Measurements from ENCODE around the gene SP5.
"Not testable (repeated sequence)": the region's sequence is repeated elsewhere in the genome, so short reads cannot be mapped to it uniquely, and the experiment has no call there.

SP5 gene

DNA sequence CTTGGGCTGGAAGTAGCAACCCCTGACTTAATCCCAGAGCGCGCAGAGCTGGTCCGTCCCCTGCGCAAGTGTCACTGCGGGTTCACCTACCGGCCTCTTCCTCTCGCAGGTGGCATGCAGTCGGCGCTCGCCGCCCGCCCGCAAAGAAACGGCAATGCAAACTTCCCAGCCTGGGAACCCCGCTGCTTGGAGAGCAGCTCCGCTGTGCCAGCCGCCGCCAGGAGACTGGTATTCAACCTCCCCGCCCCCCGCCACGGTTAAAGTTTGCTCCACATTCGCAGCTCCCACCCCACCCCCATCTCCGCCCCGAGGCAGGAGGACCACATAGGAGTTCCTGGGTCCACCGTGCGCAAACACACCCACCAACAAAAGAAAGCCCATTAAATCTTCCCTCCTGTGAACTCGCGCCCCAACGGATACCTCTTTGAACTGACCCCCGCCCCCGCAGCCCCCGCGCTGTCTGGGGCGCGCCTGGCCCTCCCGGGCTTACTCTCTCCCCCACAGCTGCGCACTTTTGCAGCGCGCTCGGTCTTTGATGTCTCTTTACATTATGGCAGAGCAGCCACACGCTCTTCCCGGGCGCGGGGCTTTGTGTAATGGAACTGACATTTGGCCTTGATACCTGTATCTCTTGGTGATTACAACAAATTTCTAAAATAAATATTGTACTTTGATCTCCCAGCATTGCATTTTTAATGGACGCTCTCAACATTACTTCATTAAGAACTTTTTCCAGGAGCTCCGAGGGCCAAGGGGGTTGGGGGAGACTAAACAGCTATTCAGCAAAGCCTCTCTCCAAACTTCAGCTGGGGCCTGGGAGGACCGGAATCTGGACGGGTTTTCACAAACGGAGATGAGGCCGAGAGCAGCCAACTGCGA lies 3.1 kb upstream of the SP5 start:
- no peak for DNase-seq

DNA sequence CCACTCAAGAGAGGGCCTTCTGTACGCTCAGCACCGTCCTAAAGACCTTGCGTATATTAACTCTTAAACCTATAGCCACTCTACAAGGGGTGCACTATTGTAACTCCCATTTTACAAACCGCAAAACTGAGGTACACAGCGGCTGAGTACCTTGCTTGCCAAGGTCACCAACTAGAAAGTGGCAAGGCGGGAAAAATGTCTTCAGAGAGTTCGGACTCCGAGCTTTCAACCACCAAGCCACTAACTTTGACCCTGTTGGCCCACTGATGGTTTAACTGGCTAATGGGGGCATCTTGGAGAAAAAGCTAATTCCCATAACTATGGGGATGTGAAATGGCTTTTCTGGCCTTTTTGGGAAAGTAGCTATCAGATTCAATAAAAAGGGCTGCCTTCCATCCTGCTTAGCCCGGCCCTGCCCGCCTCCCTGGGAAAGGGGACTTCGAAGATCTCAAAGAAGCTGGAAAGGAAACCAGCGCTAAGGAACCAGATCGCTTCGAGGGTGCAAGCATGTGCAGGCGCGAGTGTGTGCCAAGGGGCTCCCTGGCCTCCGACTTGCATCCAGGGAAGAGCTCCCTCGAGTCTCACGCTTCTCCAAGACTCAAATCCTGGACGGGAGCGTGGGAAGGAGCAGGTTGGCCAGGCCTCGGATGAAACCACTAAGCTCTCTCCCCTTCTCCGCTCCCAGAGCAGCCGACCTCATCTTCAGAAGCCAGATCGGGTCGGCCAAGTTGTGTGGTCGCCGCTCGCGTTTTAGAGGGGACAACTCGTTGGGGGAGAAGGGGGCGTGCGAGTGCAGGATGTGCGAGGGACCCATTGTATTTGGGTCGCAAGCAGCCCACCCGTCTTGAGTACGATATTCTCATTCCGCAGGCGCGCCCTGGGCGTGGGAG lies 2.2 kb upstream of the SP5 start:
- DNase-seq = no peak

- no peak for DNase-seq
Observed at GRCh38 chr2:170713543-170714380, 1.4 kb upstream of the SP5 start.

DNA sequence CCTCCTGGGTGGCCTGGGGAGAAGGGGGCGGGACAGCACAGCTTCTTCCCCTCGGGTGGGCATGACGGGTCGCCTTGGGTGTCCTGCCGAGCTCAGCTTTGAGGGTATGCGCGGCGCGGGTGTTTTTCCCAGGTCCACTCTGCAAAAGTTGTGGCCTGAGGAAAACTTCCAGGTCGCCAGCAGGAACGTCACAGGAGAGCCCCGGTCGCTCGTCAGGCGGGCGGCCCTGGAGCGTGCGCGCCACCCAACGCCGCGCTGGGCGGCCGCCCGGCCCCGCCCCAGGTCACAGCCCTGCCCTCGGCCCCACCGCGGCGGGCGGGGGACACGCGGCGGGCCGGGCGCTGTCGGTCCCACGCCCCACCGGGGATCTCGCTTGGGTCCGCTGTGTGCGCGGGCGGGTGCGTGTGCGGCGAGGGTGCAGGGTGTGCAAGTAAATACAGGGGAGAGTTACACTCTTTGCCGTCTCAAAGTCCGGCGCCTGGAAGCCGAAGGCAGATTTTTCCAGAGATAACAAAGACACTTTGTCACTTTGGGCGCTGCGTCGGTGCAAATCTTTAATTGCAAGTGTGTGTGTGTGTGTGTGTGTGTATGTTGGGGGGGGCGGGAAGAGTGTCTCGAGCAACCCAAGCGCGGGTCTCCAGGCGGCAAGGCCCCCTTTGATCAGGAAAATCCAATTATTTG lies 616 bp upstream of the SP5 start:
- DNase-seq = peak; percentile 95

DNA sequence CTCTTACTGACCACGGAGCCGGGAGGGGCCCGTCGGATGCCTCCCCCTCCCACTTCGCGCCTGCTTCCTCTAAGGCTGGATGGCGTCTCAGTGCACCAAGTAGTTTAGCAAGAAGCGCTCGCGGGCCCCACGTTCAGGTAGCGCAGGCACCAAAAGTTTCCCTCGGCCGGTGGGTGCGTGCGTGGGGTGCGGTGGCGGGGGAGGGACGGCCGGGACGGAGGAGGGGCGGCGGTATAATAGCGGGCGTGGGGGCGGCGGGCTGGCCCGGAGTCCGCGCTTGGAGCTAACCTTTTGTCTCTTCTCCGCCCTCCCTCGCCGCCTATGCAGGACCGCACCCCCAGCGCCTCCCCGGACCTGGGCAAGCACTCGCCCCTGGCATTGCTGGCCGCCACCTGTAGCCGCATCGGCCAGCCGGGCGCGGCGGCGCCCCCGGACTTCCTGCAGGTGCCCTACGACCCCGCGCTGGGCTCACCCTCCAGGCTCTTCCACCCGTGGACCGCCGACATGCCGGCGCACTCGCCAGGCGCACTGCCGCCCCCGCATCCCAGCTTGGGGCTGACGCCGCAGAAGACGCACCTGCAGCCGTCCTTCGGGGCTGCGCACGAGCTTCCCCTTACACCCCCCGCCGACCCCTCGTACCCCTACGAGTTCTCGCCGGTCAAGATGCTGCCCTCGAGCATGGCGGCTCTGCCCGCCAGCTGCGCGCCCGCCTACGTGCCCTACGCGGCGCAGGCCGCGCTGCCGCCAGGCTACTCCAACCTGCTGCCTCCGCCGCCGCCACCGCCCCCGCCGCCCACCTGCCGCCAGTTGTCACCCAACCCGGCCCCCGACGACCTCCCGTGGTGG lies 1.0 kb downstream of the SP5 start:
- DNase-seq = no peak

DNA sequence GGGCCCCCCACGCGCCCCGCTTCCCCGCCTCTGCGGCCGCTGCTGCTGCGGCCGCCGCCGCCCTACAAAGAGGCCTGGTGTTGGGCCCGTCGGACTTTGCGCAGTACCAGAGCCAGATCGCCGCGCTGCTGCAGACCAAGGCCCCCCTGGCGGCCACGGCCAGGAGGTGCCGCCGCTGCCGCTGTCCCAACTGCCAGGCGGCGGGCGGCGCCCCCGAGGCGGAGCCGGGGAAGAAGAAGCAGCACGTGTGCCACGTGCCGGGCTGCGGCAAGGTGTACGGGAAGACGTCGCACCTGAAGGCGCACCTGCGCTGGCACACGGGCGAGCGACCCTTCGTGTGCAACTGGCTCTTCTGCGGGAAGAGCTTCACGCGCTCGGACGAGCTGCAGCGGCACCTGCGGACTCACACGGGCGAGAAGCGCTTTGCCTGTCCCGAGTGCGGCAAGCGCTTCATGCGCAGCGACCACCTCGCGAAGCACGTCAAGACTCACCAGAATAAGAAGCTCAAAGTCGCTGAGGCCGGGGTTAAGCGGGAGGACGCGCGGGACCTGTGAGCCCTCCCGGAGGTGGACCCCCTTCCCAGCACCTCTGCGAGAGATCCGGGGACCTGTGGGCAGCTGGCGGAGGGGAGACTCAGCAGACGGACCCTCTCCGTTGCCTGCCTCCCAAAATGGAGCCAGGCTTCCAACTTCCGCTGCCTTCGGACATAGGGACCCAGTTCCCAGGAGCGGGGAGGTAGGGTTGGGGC lies 1.9 kb downstream of the SP5 start:
- DNase-seq = no peak

GRCh38 chr2:170717599-170717963 lies 2.4 kb downstream of the SP5 start:
- DNase-seq = no peak

DNA sequence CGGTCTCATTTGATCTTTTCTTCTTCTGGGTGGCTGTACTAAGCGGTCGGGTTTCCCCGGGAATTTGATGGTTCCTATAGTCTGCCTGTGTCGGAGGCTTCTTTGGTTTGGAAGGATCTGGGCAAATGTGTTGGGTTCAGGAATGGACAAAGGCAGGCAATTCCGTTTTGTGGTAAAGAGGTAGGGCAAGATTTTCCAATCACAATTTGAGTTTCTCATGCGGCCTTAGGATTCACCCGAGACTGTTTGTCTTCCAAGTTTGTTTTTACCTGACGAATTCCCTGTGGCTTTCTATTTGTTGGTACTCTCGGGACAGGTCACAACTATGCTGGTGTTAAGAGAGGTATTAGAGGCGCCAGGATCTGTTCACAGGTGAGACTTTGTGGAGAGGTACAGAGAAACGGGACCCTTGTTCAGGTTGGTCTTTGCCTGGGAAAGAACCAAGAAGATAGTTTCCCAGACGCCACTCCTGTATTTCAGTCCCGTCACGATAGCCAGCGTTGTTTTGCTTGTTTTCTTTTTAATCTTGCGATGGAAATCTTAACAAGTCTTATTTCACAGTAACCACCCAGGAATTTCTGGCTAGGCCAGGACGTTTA lies 3.0 kb downstream of the SP5 start:
- no peak for DNase-seq

- no peak for DNase-seq
Observed at GRCh38 chr2:170719810-170720209, 4.7 kb downstream of the SP5 start.

DNA sequence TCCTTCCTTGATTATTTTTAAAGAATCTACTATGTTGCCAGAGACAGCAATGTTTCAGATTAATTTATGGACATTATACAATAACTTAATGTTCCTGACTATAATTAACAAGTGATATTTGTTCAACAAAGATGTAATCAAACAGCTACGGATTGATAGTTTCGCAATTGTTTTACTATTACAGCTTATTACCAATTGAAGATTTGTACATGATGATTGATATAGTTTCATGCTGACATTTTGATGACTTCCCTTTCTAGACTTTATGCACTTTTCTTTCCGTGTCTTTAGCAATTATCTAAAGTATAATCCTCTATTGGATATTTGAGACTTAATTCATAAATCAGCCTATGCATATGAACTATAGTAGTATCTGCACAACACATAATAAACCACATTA lies 6.5 kb downstream of the SP5 start:
- no peak for DNase-seq

GRCh38 chr2:170722301-170722700 lies 7.2 kb downstream of the SP5 start:
- DNase-seq = no peak

- DNase-seq = no peak
Observed at GRCh38 chr2:170723446-170723958, 8.4 kb downstream of the SP5 start.

DNA sequence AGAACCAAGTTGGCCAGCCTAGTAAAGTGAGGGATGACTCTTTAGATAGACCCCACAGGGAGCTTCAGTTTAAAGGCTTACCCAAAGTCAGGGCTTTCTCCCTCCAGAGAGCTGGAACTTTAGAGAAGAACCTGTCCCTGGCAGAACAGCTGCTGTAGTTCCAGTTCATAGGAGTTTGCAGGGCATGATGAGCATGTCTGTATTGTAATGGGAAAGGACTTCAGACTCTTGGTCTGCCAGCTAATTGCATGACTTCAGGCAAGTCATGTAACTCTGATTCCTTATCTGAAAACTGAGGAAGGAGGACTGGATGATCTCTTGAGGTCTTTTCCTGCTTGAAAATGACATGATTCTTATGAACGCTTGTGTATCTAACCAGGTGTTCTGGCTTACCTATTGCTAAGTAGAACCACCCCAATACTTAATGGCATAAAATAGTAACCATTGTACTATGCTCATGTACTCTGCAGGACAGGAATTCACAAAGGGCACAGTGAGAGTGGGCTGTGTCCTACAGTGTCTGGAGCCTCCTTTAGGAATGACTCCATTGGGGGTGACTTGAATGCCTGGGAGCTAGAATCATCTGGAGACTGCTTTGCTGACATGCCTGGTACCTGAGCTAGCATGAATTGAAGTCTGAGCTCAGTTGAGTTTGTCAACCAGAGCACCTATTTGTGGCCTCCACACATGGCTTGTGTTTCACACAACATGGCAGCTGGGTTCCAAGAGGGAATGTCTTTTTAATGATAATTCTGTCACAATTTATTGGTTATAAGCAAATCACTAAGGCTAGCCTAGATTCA lies 18.9 kb downstream of the SP5 start:
- DNase-seq = no peak

GRCh38 chr2:170734601-170735000 lies 19.5 kb downstream of the SP5 start:
- not testable (repeated sequence) for DNase-seq

- no peak for DNase-seq
Observed at GRCh38 chr2:170736628-170737027, 21.5 kb downstream of the SP5 start.

- DNase-seq = no peak
Observed at GRCh38 chr2:170737406-170737805, 22.3 kb downstream of the SP5 start.

- DNase-seq = no peak
Observed at GRCh38 chr2:170737821-170738220, 22.7 kb downstream of the SP5 start.

GRCh38 chr2:170739048-170739447 lies 23.9 kb downstream of the SP5 start:
- DNase-seq = peak; percentile 38

DNA sequence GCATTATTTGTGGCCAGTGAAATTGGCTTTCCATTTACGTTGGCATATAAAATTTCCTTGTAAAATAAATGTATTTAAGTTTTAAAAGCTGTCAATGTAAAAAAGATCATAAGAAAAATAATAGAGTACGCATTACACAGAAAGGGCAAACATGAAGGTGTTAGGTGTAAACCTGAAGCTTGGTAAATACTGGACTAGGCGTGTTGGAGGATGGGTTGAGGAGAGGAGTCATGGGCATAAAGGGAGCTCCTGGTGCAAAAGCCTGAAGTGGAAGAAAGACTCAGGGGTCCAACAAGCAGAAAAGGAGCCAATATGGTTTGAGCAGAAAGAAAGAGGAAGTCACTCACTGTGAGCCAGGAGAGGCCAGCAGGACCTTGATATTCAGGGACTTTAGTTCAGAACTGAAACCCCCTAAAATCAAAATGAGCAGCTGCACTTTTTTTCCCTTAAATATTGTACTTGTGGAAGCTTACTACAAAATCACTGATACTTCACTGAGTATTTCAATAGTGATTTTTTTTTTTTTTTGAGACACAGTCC lies 24.4 kb downstream of the SP5 start:
- DNase-seq = no peak
